ENCODE results near the gene ARID1B.

Gene ARID1B

DNA sequence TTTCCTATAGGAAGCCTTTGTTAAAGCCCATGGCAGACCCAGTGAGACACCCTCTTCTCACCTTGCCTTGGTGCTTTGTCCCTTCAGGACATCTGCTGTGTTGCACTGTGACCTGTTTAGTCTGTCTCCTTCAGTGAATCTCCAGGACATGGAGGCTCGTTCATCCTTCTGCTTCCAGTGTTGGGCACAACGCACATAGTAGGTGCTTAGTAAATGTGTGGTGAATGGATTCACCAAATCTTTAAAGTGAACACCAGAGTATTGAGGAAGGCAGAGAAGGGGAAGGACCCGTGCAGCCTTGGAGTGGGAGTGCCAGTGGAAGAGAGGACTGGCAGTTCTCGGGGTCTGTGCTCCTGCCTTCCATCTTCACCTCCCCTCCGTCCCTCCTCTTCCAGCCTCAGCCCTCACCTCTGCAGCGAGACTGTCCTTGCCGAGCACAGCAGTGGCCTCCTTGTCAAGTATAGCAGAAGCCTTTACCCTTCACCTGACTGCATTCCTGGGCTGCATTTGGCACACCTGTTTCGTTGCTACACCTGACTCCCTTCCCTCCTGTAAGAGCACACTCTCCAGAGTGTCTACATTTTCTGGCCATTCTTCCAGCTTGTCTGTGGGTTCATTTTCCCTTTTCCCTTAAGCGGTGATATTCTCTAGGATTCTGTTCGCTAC lies 49.2 kb downstream of the ARID1B start:
- H3K4me3 ChIP-seq (ENCODE audit: low read depth, low read length): no peak overlapping the region
- DNase-seq (ENCODE audit: low read depth): no peak

DNA sequence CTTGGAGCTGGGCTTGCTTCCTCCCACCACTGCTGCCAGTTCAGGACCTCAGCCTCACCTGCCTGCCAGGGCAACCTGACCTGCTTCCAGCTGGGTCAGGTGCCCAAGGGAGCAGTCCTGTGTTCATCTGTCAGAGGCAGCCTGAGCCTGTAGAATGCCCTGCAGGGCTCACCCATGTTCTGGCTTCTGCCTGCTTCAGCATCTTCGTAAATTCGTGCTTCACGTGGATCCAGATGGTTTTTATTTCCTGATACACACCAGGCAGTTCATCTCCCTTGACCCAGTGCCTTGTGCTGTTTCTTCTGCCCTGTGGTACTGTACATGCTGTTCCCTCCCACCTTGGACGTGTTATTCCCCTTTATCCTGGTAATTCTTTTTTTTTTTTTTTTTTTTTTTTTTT lies 50.2 kb downstream of the ARID1B start:
- TF ChIP-seq, protein P1, sequence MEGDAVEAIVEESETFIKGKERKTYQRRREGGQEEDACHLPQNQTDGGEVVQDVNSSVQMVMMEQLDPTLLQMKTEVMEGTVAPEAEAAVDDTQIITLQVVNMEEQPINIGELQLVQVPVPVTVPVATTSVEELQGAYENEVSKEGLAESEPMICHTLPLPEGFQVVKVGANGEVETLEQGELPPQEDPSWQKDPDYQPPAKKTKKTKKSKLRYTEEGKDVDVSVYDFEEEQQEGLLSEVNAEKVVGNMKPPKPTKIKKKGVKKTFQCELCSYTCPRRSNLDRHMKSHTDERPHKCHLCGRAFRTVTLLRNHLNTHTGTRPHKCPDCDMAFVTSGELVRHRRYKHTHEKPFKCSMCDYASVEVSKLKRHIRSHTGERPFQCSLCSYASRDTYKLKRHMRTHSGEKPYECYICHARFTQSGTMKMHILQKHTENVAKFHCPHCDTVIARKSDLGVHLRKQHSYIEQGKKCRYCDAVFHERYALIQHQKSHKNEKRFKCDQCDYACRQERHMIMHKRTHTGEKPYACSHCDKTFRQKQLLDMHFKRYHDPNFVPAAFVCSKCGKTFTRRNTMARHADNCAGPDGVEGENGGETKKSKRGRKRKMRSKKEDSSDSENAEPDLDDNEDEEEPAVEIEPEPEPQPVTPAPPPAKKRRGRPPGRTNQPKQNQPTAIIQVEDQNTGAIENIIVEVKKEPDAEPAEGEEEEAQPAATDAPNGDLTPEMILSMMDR (conservative IDR thresholded peaks at IDR 0.05; ENCODE audit: low read depth, low read length): no peak
- peak; percentile 42 for DNase-seq (ENCODE audit: low read depth)
- no peak overlapping the region for H3K4me3 ChIP-seq (ENCODE audit: low read depth, low read length)

More for the DNA sequence above, 49.2 kb downstream of the ARID1B start:
- TF ChIP-seq, protein P1 (conservative IDR thresholded peaks at IDR 0.05; ENCODE audit: low read depth, low read length): no peak

DNA sequence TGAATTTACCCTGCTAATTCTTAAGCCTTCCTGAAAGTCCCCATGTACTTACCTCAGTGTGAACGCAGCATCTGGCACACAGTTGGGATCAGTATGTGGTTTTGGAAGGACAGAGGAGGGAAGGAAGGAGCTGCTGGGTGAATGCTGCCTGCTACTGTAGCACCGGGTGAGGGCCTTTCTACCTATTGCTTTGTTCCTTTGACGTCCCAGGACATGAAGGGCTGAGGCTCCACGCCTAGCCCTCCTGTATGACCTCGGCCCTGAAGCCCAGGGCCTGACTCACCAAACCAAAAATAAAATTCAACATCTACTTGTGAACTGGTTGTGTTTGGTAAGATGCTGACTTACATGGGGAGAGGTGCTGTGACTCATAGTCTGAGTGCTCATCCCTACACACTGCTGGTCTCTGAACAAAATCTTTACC lies 51.1 kb downstream of the ARID1B start:
- TF ChIP-seq, protein P1 (conservative IDR thresholded peaks at IDR 0.05; ENCODE audit: low read depth, low read length): no peak
- H3K4me3 ChIP-seq (ENCODE audit: low read depth, low read length): no peak overlapping the region
- DNase-seq (ENCODE audit: low read depth): peak; percentile 87

DNA sequence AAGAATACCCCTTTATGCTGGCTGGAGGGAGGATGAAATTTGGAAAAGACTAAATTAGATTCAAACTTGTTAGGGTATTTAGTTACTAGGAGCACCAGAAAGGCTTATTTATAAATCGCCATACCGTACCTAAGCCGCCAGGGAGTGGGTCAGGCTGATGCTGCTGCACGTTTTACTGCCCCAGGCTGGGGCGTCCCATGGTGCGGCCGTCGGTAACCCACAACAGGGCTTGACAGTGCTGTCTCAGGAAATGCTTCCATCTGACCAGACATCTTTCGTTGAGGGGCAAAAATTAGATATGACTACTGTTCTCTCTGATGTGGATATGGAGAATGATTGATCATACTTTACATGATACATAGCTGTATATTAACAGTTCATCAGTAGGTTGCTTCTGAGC lies 52.9 kb downstream of the ARID1B start:
- H3K4me3 ChIP-seq (ENCODE audit: low read depth, low read length): no peak overlapping the region
- TF ChIP-seq, protein P1 (conservative IDR thresholded peaks at IDR 0.05; ENCODE audit: low read depth, low read length): no peak
- no peak for DNase-seq (ENCODE audit: low read depth)

DNA sequence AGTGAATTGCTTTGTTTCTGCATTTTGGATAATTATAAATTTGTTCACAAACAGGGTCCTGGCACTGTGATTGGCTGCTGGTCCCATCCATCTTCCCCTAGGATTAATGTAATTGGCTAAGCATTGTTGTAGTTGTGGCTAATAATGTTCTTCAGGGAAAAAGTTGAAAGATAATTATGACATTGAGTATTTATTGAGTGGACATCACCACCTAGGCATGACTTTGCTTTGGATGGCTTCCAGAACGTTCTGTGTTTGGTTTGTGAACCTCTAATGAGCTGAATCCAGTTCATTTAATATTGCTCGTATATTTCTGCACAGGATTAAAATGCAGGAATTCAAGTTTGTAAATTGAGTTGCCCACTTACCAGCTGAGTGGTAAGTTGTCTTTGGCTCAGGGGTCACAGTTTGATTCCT lies 55.1 kb downstream of the ARID1B start:
- peak; percentile 80 for DNase-seq (ENCODE audit: low read depth)
- TF ChIP-seq, protein P1 (conservative IDR thresholded peaks at IDR 0.05; ENCODE audit: low read depth, low read length): no peak
- H3K4me3 ChIP-seq (ENCODE audit: low read depth, low read length): no peak overlapping the region

DNA sequence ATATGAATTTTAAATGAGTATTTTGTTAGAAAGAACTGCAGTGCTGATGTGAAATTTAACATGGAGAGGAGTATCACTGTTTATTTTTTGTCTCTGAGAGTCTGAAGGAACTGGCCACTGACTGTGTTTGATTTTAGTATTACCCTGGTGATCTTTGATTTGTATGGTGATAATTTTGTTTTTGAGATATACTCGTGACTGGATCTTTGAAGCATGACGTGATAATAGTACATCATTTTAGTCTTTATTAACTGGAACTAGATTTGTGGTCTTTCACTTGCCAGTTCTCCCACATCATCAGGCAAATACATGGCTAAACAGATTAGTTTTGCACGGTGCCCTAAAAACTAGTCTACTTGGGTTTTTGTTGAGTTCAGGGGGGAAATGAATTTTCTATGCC lies 55.5 kb downstream of the ARID1B start:
- TF ChIP-seq, protein P1 (conservative IDR thresholded peaks at IDR 0.05; ENCODE audit: low read depth, low read length): no peak
- no peak for DNase-seq (ENCODE audit: low read depth)
- H3K4me3 ChIP-seq (ENCODE audit: low read depth, low read length): no peak overlapping the region

DNA sequence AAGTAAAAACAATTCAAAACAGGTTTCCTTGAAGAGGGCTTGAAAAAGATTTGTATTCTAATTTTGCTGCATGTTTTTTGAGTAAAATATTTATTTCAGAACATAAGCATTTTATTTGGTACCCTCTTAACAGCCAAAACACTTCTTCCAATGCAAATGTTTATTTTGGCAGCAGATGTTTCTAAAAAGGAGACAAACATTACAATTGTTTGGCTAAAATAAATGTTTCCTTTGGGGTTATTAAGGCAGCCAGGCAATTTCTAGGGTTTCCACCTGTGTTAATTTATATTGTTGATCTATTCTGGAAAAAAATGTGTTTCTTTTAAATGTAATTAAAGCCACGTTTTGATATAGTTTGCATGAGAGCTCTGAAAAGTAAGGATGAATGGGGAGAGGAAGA lies 56.6 kb downstream of the ARID1B start:
- TF ChIP-seq, protein P1 (conservative IDR thresholded peaks at IDR 0.05; ENCODE audit: low read depth, low read length): no peak
- DNase-seq (ENCODE audit: low read depth): no peak
- no peak overlapping the region for H3K4me3 ChIP-seq (ENCODE audit: low read depth, low read length)

Data from choroid plexus epithelial cell (primary cell).